Lower leg skin (tissue), 4 donors: Measurements from ENCODE around the gene TTC24. TPM values are rescaled to one million over a fixed set of nuclear protein-coding genes. Genes with fewer than 3 reads are reported as not detected.

Experiments used
- total RNA-seq, 4 donors: library from RNA; depleted of rRNA; stranded (reverse); fragments of >200 nt; gene quantifications; one replicate each; pipeline ENCODE4 v1.1.0, GENCODE V29; 2016

TTC24 gene
- total RNA-seq, 4 donors from 2014 or later, result 0.19 TPM; not detected in 3

Other genes with a start within 250 kb of the TTC24 start
- gene CCT3, start 241.4 kb upstream of the TTC24 start, total RNA-seq, result 100 to 1,000 TPM; 119 to 202 (median 150) TPM
- 1 to 10 TPM in 1 of 4 donors, not detected in 3; 3.2 TPM for gene TSACC, start 241.2 kb upstream of the TTC24 start, total RNA-seq
- gene RHBG, start 210.5 kb upstream of the TTC24 start, total RNA-seq, result 10 to 100 TPM in 1 of 4 donors, 1 to 10 TPM in 3; 3.5 to 14.2 (median 9.3) TPM
- 10 to 100 TPM; 32.1 to 67.3 (median 55.6) TPM for gene MEF2D, start 78.9 kb upstream of the TTC24 start, total RNA-seq
- 1 to 10 TPM in 3 of 4 donors, under 1 TPM in 1; 0.98 to 3.0 (median 2.1) TPM for gene IQGAP3, start 7.2 kb upstream of the TTC24 start, total RNA-seq
- gene NAXE, start 12.1 kb downstream of the TTC24 start, total RNA-seq, result 10 to 100 TPM; 37.0 to 52.7 (median 45.8) TPM
- 10 to 100 TPM in 3 of 4 donors, 1 to 10 TPM in 1; 10.0 to 18.5 (median 13.9) TPM for gene GPATCH4, start 21.8 kb downstream of the TTC24 start, total RNA-seq
- gene HAPLN2, start 39.7 kb downstream of the TTC24 start, total RNA-seq, result 1 to 10 TPM in 1 of 4 donors, under 1 TPM in 2, not detected in 1; 0.68 to 1.0 (median 0.80) TPM
- gene BCAN, start 62.4 kb downstream of the TTC24 start, total RNA-seq, result 10 to 100 TPM; 21.9 to 50.1 (median 26.0) TPM
- 1 to 10 TPM; 2.4 to 8.9 (median 5.0) TPM for gene NES, start 97.7 kb downstream of the TTC24 start, total RNA-seq
- 100 to 1,000 TPM in 1 of 4 donors, 10 to 100 TPM in 3; 67.9 to 103 (median 96.1) TPM for gene CRABP2, start 125.9 kb downstream of the TTC24 start, total RNA-seq
- 10 to 100 TPM; 20.3 to 39.0 (median 28.2) TPM for gene METTL25B, start 148.7 kb downstream of the TTC24 start, total RNA-seq
- 10 to 100 TPM; 13.4 to 21.4 (median 16.7) TPM for gene ISG20L2, start 149.0 kb downstream of the TTC24 start, total RNA-seq
- gene MRPL24, start 161.4 kb downstream of the TTC24 start, total RNA-seq, result 10 to 100 TPM; 34.0 to 44.9 (median 41.5) TPM
- gene HDGF, start 172.0 kb downstream of the TTC24 start, total RNA-seq, result 100 to 1,000 TPM; 210 to 233 (median 222) TPM
- gene PRCC, start 187.8 kb downstream of the TTC24 start, total RNA-seq, result 10 to 100 TPM; 35.4 to 45.6 (median 38.8) TPM
- 1 to 10 TPM in 1 of 4 donors, not detected in 3; 1.5 TPM for gene SH2D2A, start 237.1 kb downstream of the TTC24 start, total RNA-seq